HG02571 (cell line): Measurements from ENCODE around the gene SRRM2.
A peak's percentile ranks its signal among the peaks of the same experiment; 100 is the strongest.

Experiments
- ATAC-seq: cut with Tn5 transposase; IDR thresholded peaks from one replicate; pipeline ENCODE4 v1.9.1; 2021; ENCODE audit warnings: mild to moderate bottlenecking, moderate library complexity; ENCODE audit not compliant: unreplicated experiment

The SRRM2 gene

DNA sequence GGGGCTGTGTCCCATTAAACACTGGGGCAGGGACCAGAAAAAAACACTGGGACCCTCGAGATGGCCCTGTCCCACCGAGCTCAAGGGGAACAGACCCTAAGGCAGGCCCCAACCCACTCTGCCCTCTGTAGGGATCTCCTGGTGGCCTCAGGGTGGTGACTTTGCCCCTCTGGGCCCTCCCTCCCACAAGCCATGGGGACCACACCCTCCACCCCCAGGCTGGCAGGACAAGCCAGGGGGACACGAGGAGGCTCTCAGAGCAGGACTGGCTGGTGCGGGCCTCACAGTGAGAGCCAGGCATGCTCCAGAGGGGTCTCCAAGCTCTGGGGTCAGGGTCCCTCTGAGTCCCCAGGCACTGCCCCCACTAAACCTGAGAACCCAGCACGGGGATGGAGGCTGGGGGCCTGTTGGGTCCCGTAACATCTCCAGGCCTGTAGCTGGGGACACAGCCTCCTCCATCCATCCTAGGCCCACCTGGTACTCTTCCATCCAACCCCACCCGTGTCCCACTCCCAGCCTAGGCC is 14.5 kb upstream of the SRRM2 start:
- ATAC-seq: no peak

DNA sequence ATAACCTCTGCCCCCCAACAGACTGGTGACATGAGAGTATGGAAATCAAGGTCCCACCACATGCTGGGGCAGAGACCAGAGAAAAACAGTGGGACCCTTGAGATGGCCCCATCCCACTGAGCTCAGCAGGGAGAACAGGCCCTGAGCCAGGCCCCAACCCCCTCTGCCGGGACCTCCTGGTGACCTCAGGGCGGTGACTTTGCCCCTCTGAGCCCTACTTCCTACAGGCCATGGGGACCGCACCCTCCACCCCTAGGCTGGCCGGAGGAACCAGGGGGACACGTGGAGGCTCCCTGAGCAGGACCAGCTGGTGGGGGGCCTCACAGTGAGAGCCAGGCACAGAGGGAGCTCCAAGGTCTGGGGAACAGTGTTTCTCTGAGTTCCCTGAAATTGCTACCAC is 13.8 kb upstream of the SRRM2 start:
- ATAC-seq: no peak

DNA sequence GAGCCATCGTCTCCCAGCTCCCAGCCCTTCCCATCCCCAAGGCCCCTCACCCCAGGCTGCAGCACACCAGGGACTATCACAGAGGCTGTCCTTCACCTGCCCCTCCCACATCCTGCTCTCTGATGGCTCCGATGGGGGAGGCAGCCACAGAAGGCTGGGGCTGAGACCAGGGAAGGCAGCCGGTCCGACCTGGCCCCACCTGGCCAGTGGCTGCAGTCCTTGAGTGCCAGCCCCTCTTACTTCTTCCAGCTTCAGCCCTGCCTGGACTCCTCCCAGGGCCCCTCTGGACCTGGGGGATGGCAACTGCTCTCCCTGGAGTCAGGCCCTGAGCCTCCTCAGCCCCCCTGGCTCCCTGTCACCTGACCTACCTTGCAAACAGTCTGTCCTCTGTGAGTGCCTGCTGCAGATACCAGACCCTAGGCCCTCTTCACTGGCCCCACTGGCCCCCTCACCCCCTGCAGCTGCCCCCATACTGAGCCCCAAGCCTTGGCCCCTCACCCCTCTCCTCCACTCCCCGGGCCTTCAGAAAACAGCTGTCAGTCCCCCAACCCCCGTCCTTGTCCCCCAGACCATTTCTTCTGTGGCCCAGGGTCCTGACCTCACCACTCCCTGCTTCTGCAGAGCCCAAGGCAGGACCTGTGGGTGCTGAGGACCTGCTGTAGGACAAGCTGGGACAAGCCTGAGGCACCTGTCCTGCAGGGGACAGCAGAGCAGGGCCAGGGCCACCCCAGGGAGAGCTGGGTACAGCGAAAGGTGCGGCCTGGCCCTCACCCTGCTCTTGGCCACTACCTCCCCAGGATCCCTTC is 12.6 kb upstream of the SRRM2 start:
- no peak for ATAC-seq

DNA sequence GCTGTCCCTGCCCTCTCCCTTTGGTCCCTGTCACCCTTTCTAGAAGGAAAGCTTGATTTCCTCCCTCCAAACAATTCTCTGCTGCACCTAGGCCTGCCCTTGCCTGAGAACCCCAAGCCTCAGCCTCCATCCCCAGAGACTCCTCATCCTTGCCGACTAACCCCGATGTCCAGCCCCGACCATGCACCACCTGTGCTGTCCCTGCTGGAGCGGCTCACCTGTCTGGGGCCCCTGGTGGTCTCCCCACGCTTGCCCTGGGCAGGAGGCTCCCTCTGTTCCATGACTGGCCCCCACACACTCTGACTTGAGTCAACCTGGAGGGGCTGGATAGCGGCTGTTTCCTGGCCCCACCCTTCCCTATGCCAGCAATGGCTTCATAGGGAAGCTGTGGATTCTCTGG is 12.0 kb upstream of the SRRM2 start:
- no peak for ATAC-seq

DNA sequence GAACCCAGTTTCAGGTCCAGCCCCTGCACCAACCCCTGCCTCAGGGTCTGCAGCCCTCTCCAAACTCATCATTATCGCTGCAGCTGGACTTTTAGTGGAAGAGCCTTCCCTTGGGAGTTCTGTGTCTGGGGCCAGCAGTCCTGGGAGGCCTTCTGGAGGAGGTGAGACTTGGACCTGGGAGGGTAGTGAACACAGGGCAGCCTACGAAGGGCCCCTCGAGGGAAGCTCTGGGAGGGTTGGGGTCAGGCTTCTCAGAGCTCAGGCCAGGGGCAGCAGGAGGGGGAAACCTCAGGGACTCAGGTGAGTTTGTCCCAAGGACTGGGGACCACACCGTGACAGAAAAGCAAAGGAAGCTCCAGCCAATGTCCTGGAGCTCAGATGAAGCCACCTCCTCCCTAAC is 11.3 kb upstream of the SRRM2 start:
- no peak for ATAC-seq

DNA sequence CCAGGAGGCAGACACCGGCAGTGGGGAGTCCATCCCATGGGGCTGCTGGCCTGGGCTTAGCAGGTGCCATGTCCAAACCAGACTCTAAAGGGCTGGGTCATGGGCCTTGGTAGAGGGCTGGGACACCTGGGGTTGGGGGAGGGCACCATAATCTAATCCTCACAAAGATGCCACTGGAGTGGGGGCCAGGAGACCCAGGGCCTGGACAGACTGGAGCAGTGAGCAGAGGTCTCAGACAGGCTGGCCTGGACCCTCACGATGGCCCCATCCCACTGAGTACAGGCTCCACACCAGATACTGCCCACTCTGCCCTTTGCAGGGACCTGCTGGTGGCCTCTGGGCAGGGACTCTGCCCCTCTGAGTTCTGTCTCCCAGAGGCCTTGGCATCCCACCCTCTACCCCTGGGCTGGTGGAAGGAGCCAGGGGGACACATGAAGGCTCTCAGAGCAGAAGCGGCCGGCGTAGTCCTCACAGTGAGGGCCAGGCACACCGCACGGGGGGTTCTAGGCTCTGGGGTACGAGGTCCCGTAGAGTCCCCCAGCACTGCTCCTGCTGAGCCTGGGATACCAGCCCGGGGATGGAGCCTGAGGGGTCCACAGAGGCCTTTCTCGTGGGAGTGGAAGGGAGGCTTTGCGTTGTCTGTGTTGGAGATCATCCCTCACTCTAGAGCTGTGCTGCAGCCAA is 10.0 kb upstream of the SRRM2 start:
- ATAC-seq: no peak

DNA sequence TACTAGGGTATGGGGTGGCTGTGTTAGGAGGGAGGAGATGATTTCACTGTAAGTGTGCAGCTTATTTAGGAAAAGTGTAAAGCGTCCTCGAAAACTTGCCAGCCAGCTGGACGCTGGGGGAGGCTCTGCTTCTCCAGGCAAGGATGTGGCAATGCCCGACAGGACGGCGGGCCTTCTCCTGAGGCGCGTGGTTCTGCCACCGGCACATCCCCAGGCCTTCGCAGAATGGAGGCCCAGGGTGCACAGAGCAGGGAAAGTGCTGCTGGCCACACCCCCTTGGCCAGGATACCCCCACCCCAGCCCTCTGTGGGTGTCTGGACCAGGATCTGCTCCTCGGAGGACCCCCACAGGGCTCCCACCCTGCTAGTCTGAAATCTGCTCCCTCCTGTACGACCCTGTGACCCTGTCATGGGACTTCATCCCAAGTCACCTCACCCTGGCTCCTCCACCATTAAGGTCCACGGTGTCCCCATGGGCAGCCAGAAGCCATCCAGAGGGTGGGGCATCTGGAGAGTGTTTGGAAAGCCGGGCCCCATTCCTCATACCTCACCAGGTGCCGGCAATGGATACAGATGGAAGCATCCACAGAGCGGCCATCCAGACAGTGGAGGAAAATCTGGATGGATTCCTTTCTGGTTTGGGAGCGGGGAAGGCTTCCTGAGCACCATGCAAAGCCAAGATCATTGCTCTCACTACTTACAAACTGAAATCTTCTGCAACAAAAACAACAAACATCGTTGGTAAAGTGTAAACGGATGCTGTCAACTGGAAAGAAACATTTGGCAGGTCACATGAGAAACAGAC is 9.2 kb upstream of the SRRM2 start:
- no peak for ATAC-seq

DNA sequence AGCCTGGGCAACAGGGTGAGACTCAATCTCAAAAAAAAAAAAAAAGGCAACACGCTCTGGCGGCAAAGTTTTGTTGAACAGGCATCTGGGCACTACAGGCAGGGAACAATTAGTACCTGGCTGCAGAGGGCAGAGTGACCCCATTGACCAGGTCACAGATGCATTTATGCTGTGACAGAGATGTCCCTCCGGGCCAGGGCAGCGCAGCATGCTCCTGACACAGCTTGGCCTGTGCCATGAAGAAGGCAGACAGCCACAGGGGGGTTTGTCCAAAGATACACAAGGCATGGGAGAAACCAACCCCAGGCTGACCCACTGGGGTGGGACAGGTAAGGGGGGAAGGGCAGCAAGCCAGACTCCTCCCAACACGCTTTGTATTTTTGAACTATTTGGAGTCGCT is 7.7 kb upstream of the SRRM2 start:
- ATAC-seq: no peak

DNA sequence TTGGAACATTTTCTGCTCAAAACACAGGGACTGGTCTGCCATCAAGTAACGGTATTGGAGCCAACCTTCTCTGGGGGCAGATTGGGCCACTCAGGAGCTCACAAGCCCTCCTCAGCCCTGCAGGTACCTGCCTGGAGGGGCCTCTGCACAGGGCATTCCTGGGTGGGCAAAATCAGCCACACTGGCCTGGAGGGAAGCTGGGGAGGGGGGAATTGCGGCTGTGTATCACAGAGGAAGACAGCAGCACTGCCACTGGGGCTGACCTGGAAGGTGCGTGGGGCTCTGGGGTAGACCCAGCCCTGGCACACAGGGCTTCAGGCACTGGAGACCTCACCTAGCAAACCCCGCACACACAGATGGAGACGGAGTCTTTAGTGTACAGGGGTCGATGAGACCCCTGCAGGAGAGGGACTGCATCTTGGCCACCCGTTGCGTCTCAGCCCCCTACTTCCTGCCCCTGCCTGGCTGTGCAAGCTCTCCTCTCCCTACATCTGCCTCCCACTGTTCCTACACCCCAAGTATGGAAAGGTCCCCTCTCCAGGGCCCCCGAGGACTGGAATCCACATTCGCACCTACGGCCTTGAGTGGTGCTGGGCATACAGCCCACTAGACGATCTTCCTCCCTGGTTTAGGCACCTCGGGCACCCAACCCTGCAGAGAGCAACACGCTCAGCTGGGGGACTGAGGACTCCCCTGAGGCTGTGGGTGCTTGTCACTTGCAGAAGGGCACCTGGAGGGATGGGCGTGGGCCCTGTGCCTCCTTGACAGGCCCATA is 7.1 kb upstream of the SRRM2 start:
- no peak for ATAC-seq

DNA sequence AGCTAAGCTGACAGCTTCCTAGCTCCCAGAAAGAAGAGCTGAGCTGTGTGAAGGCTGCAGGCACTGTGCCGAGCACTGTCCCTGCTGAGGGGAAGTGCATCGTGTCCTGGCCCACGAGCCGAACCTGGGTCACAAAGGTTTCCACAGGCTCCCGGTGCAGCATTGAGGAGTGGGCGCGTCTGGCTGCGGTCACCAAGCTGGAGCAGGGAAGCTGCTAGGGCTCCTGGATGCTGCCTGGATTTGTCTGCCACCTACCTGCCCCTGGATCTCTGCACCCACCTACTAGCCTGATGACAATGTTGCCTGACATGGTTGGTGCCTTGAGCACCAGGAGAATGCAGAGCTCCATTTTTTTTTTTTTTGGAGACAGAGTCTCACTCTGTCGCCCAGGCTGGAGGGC is 6.5 kb upstream of the SRRM2 start:
- ATAC-seq: no peak

DNA sequence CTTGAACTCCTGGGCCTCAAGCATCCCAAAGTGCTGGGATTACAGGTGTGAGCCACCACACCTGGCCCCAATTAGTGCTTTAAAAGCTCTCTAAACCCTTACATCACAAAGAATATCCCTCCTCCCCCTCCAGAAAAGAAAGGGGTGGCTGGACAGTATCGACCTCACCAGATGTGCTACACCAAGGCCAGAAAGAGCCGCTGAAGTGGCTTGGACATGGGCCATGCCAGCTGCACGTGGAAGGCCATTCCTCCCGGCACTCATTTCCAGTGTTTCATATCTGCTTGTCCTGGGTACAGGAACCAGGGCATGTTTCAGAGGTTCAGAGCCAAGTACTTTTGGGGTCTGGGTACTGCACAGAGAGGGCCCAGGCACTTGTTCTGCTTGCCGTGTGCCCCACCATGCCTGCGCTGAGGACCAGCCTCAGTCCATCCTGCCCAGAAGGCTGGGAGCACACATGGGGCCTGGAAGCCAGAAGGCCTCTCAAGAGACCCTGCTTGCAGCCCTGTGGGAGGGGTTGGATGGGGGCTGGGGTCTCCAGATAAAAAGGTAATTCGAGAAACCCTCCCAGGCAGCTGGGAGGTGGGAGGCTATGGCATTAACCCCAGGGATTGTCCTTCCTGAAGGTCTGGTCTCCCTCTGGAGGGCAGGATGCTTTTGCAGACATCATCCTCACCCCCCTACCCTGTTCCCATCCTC is 3.5 kb upstream of the SRRM2 start:
- no peak for ATAC-seq

DNA sequence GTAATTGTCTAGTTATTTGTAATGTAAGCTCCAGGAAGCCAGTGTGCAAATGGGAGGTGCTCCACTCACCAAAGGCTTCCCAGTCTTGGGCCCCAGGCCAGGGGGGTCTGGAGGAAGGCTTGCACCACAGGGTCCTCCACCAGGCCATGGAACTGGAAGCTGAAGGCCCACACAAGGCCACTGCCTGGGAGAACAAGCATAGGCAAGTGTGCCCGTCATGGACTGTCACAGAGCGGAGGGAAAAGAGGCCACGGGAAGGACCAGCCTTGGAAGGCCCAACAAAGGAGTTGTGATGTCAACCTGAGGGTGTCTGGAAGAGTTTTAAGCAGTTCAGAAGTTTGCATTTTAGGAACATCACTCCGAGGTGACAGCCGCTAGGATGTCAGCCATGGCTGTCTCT is 3.0 kb upstream of the SRRM2 start:
- no peak for ATAC-seq

DNA sequence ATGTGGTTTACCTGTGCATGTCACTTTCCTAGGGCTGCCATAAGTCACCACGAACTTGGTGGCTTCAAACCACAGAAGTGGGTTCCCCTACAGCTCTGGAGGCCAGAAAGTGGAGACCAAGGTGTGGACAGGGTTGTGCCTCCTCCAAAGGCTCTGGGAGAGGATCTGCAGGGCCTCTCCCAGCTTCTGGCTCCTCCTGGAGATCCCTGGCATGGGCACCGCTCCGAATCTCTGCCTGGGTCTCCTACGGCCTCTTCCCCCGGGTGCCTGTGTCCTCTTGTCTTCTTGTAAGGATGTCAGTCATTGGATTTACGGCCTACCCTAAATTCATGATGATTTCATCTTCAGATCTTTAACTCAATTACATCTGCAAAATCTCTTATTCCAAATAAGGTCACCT is 2.5 kb upstream of the SRRM2 start:
- no peak for ATAC-seq

DNA sequence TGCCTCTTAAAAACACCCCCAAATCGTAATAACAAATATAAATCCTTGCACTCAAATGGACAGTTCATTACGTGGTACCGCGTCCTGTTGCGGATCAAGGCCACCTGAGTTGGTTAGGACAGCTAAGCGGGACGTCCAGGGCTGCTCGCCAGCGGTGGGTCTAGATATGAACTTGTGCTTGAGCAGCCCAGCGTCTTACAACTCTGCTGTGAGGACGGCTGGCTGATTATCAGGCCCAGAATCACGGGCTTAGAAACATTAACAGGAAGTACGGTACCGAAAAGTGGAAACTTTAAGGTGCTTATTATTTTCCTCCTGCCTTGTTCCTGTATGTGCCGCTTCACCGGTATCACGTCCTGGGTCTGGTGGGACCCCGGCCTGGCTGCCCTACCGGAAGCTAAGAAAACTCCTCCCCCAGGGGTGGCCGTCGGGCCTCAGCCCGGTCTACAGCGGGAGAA is 832 bp upstream of the SRRM2 start:
- ATAC-seq: no peak

DNA sequence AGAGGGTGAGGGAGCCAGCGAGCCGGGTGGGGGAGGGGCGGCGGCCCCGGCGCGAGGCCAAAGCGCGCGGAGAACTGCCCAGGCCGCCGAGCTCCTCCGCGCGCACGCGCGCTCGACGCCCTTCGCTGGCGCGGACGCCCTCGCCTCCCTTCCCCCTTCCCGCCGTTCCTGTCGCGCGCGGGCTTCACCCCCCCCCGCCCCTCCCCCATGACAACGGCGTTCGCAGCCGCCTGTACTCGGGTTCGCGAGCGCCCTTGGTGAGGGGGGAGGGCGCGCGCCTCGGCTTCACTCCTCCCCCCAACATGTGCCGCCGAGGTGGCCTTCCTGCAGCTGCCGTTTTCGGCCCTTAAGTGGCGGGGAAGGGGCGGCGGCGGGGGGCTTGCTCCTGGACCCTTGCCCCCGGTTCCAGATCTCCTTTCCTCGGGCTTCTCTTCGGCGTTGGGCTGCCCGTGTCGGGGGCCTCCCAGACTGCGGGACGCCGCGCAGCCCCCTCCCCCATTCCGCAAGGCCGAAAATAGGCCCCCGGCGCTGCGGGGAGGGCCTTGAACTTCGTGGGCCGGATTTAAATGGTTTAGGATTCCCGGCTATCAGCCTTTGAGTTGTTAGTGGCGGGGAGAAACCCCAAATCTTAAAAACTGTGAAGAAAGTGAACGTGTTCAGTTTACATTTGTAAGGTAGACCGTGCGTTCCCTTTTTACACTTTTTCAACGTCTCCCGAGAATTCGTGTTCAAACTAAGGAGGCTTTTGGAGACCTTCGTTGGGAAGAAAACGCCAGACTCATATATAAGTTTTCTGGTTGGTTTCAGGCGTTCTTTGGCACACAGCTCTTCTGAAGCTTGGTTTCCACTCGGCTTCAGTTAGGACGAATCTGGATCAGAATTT is 653 bp downstream of the SRRM2 start:
- peak; percentile 47 for ATAC-seq

DNA sequence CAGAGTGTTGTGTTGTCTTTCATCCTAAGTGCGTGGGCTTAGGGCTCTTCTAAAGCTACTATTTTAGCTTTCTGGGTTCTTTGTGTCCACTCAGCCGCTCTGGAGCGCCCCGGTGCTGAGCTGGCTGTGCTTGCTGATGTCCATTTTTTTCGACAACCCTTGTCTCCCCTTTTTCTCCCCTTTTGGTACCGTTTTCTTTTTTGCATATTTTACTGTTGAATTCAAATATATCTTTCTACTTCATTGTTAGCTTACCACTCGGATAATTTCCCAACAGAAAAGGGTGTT is 1.2 kb downstream of the SRRM2 start:
- no peak for ATAC-seq

DNA sequence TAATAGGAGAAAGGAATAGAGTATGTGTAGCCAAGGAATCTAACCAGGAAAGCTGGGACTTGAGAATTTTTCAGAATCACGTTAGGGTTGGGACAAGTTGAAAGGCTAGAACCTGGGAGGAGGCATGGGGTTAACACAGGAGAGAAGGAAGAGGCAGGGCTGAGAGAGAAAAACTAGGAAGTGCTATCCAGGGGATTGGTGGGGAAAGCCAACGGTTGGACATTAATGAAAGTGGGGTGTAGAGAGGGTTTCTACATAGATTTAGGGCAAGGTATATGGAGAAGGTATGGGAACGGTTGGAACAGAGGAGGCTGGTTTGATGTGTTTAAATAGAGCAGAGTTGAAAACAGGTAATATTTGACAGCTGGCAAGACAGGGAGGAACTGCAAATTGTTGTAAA is 2.7 kb downstream of the SRRM2 start:
- no peak for ATAC-seq

DNA sequence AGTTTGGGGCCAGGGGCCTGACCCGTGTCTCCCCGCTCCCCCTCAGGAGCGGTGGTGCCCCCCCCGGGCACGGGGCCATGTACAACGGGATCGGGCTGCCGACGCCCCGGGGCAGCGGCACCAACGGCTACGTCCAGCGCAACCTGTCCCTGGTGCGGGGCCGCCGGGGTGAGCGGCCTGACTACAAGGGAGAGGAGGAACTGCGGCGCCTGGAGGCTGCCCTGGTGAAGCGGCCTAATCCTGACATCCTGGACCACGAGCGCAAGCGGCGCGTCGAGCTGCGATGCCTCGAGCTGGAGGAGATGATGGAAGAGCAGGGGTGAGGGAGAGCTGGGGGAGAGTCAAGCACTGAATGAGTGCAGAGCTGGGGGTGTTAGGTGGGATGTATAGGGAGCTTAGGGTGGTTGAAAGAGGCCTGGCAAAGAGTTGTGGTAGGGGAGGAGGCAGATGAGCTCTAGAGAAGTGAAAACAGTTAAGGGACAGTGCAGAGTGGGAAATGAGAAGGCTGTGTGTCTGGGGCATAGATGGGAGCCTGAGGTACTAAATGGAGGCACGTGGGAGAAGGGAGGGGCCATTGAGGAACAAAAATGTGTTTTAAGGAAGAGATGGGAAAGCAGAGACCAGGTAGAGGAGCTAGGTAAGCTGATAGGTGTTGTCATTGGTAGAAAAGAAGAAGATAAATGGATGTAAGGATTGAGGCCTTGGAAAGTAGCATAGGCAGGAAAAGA is 4.0 kb downstream of the SRRM2 start:
- no peak for ATAC-seq

DNA sequence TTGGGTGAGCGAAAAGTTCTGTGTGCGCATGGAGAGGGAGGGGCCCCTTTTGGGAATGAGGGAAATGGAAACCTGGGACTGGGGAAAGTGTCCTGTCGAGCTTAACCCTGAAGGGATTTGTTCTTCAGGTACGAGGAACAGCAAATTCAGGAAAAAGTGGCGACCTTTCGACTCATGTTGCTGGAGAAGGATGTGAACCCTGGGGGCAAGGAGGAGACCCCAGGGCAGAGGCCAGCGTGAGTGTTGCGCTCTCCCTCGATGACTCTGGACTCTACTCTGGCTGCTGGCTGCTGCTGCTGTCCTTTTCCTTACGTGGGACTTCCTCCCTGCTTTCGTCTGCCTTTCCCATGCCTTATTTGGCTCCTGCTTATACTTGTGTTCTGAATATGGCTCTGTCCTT is 4.9 kb downstream of the SRRM2 start:
- ATAC-seq: no peak
